Activated T-cell treated with anti-CD3 and anti-CD28 coated beads, Interleukin-2, amount 50 U/mL, for 72 hours (primary cell): ENCODE data around the gene NOTCH4. TPM values are rescaled to one million over a fixed set of nuclear protein-coding genes. Genes with fewer than 3 reads are reported as not detected.

Experiments
- ATAC-seq, 2 donors: fragments of 150-1000 bp; cut with Tn5 transposase; replicated peaks in 1 of 2; 2 replicates each; pipeline ENCODE4 v1.10.0; 2021; ENCODE audit warnings: moderate library complexity in 2 of 2, mild to moderate bottlenecking in 1 of 2
- DNase-seq, 2 donors: peaks; one replicate each; pipeline ENCODE4 v3.0.0; 2021 to 2022; ENCODE audit warnings: mixed read lengths in 1 of 2
- H3K27ac Mint-ChIP-seq: one replicate; pipeline ENCODE4 v1.8.0; 2022; ENCODE audit warnings: mild to moderate bottlenecking, moderate library complexity, mixed read lengths
- H3K27me3 Mint-ChIP-seq: one replicate; pipeline ENCODE4 v1.8.0; 2022; ENCODE audit warnings: low read depth, mixed read lengths
- H3K36me3 Mint-ChIP-seq, 2 donors: one replicate each; pipeline ENCODE4 v1.8.0; 2022; ENCODE audit warnings: mixed read lengths in 2 of 2, mild to moderate bottlenecking in 1 of 2; ENCODE audit not compliant: insufficient read depth in 2 of 2
- H3K4me1 Mint-ChIP-seq: one replicate; pipeline ENCODE4 v1.8.0; 2022; ENCODE audit warnings: low read depth, mixed read lengths
- H3K4me3 Mint-ChIP-seq, 2 donors: one replicate each; pipeline ENCODE4 v1.8.0; 2022; ENCODE audit warnings: mild to moderate bottlenecking in 2 of 2, mixed read lengths in 2 of 2, moderate library complexity in 2 of 2
- H3K9me3 Mint-ChIP-seq, 2 donors: one replicate each; pipeline ENCODE4 v1.8.0; 2022; ENCODE audit warnings: mixed read lengths in 2 of 2
- total RNA-seq, 2 donors: library from RNA; stranded (reverse); gene quantifications; one replicate each; pipeline ENCODE4 v1.2.3, GENCODE V29; 2022

Gene NOTCH4
- total RNA-seq, 2 donors from 2014 or later = 0.63 to 0.79 TPM

- Mint-ChIP-seq H3K9me3 (no peaks in the 10 kb centered on the region), H3K4me1 (peaks cover 60% of the 10 kb centered on the region), H3K27me3 (peaks cover 28% of the 10 kb centered on the region), H3K4me3 (peak within 1 kb of the TSS; percentile 95 to 99), H3K27ac (no peak within 1 kb of the TSS), H3K36me3 (no peaks in the 10 kb centered on the region)
- no peak for ATAC-seq
- DNase-seq = no peak
Observed at GRCh38 chr6:32151863-32152768, 71.8 kb downstream of the NOTCH4 start, which contains the start of gene PRRT1. Gene PRRT1, minus strand, starts transcription at chr6:32151939. Its CDS starts 112 bp downstream, at chr6:32151827.

GRCh38 chr6:32151181-32151862, 72.5 kb downstream of the NOTCH4 start:
- Mint-ChIP-seq H3K27me3 (peaks cover 34% of the 10 kb centered on the region), H3K27ac (no peak overlapping the region), H3K4me1 (peaks cover 64% of the 10 kb centered on the region), H3K4me3 (peak overlapping the region; percentile 66 to 79), H3K9me3 (no peaks in the 10 kb centered on the region), H3K36me3 (no peaks in the 10 kb centered on the region)
- DNase-seq (no peak), ATAC-seq (no peak)

- Mint-ChIP-seq H3K4me1 (peaks cover 61% of the 10 kb centered on the region), H3K36me3 (no peaks in the 10 kb centered on the region), H3K27ac (no peak overlapping the region), H3K27me3 (peaks cover 37% of the 10 kb centered on the region), H3K4me3 (peak overlapping the region; percentile 49 to 66), H3K9me3 (no peaks in the 10 kb centered on the region)
- no peak for DNase-seq
- ATAC-seq = no peak
Observed at GRCh38 chr6:32149932-32150870, 73.7 kb downstream of the NOTCH4 start.

DNA sequence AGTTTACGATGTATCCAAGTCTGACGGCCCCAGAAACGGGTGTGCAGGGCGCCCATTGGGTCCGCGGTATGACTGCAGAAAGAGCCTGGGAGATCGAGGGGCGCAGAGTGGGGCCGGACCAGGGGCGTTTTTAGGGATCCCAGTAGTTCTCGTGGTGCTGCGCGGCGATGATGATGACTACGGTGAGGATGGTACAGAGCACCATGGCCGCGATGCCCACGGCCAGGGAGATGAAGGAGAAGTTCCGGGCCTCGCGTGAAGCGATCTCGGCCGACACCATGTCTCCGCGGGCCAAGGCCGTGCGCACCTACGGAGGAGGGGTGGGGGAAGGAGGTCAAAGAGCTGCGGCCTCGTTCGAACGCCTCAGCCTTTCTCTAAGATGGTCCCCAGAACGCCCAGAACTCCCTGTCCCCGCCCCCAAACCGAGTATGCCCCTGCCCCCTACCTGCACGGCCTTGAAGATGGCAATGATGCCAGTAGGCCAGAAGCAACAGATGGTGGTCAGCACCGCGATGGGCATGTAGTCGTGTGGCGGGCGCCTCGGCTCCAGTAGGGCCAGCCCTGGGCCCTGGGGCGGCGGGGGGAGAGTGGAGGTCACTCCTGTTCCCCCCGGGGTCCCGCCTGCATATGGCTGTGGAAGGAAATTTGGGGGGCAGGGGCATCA, 74.6 kb downstream of the NOTCH4 start:
- H3K27me3 Mint-ChIP-seq = peaks cover 37% of the 10 kb centered on the region
- no peaks in the 10 kb centered on the region for H3K36me3 Mint-ChIP-seq

GRCh38 chr6:32148289-32149091, 75.4 kb downstream of the NOTCH4 start:
- Mint-ChIP-seq H3K27me3 (peaks cover 37% of the 10 kb centered on the region), H3K27ac (no peak overlapping the region), H3K36me3 (no peaks in the 10 kb centered on the region), H3K4me1 (peaks cover 48% of the 10 kb centered on the region), H3K4me3 (peak overlapping the region; percentile 83 to 91), H3K9me3 (no peaks in the 10 kb centered on the region)
- peak; percentile 86 for ATAC-seq
- peak; percentile 84 to 86 for DNase-seq

More for the DNA sequence above, 74.6 kb downstream of the NOTCH4 start:
- ATAC-seq (peak; percentile 27 to 43), DNase-seq (no peak)
- H3K4me3 Mint-ChIP-seq = peak overlapping the region; percentile 83 to 91
- H3K27ac Mint-ChIP-seq = no peak overlapping the region
- peaks cover 51% of the 10 kb centered on the region for H3K4me1 Mint-ChIP-seq
- H3K9me3 Mint-ChIP-seq = no peaks in the 10 kb centered on the region

GRCh38 chr6:32147401-32148132, 76.3 kb downstream of the NOTCH4 start:
- H3K27me3 Mint-ChIP-seq = peaks cover 37% of the 10 kb centered on the region
- DNase-seq (no peak), ATAC-seq (no peak)
- H3K9me3 Mint-ChIP-seq = no peaks in the 10 kb centered on the region
- H3K4me1 Mint-ChIP-seq = peaks cover 39% of the 10 kb centered on the region
- H3K36me3 Mint-ChIP-seq = no peaks in the 10 kb centered on the region
- H3K27ac Mint-ChIP-seq = no peak overlapping the region
- H3K4me3 Mint-ChIP-seq = peak overlapping the region; percentile 83 to 91

DNA sequence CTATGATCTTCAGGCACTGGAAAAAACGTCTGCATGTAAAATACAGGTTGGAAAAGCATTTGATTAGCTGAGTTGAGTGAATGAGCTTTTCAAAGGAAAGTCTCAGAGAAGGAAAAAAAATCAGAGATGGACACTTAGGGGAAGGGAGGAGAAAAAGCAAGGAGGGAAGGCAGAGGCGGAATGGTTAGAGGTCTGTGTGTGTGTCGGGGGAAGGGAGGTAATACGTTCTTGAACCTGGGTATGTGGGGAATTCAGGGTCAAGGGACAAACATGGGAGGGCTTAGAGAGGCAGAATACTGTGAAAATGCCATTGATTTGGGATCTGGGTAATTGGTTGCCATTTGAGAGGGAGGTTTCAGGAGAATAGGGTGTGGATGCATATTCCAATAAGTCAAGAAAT, 77.2 kb downstream of the NOTCH4 start:
- ATAC-seq (no peak), DNase-seq (no peak)
- Mint-ChIP-seq H3K27me3 (peaks cover 37% of the 10 kb centered on the region), H3K9me3 (no peaks in the 10 kb centered on the region), H3K27ac (no peak overlapping the region), H3K4me3 (no peak overlapping the region), H3K4me1 (peaks cover 34% of the 10 kb centered on the region), H3K36me3 (no peaks in the 10 kb centered on the region)

DNA sequence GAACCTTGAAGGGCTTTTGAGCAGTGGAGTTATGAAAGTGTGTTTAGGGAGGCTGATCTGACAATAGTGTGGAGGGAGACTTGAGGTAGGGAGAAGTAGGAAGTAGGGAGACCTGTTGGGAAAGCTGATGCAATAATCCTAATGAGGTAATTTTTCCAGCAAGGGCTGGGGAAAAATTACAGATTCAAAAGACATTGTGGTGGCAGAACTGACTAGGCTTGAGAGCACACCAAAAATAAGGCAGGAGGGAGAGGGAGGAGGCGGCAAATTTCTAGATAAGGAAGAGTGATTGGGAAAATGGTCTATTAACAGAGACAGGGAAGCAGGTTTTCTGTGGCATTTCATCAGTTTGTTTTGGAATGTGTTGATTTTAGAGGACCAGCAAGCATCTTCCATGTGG, 77.6 kb downstream of the NOTCH4 start:
- Mint-ChIP-seq H3K36me3 (no peaks in the 10 kb centered on the region), H3K4me1 (peaks cover 31% of the 10 kb centered on the region), H3K9me3 (no peaks in the 10 kb centered on the region), H3K27me3 (peaks cover 34% of the 10 kb centered on the region), H3K27ac (no peak overlapping the region), H3K4me3 (no peak overlapping the region)
- DNase-seq (no peak), ATAC-seq (no peak)

Other genes with a start within 250 kb of the NOTCH4 start
- 1 to 10 TPM; 6.9 to 7.6 TPM for gene C4A, start 242.0 kb downstream of the NOTCH4 start, total RNA-seq
- gene C4B, start 209.3 kb downstream of the NOTCH4 start, total RNA-seq = 1 to 10 TPM; 4.9 to 6.4 TPM
- gene CYP21A2, start 185.7 kb downstream of the NOTCH4 start, total RNA-seq = 1 to 10 TPM; 1.1 to 1.3 TPM
- gene TNXB, start 114.7 kb downstream of the NOTCH4 start, total RNA-seq = 10 to 100 TPM; 10.9 to 15.0 TPM
- 100 to 1,000 TPM in 1 of 2 donors, 10 to 100 TPM in 1; 99.9 to 105 TPM for gene ATF6B, start 95.8 kb downstream of the NOTCH4 start, total RNA-seq
- 1 to 10 TPM; 6.9 to 9.1 TPM for gene FKBPL, start 93.8 kb downstream of the NOTCH4 start, total RNA-seq
- gene PRRT1, start 72.1 kb downstream of the NOTCH4 start, total RNA-seq = 1 to 10 TPM in 1 of 2 donors, under 1 TPM in 1; 0.83 to 1.2 TPM
- 10 to 100 TPM; 17.9 to 18.2 TPM for gene PPT2, start 69.9 kb downstream of the NOTCH4 start, total RNA-seq
- 10 to 100 TPM in 1 of 2 donors, 1 to 10 TPM in 1; 9.6 to 11.2 TPM for gene EGFL8, start 59.5 kb downstream of the NOTCH4 start, total RNA-seq
- 10 to 100 TPM; 29.6 to 30.4 TPM for gene AGPAT1, start 48.0 kb downstream of the NOTCH4 start, total RNA-seq
- gene RNF5, start 45.7 kb downstream of the NOTCH4 start, total RNA-seq = 10 to 100 TPM; 45.0 to 49.2 TPM
- gene AGER, start 39.8 kb downstream of the NOTCH4 start, total RNA-seq = 10 to 100 TPM; 39.0 to 48.0 TPM
- 100 to 1,000 TPM in 1 of 2 donors, 10 to 100 TPM in 1; 98.3 to 104 TPM for gene PBX2, start 33.9 kb downstream of the NOTCH4 start, total RNA-seq
- gene GPSM3, start 31.4 kb downstream of the NOTCH4 start, total RNA-seq = 100 to 1,000 TPM; 192 to 213 TPM
- gene TSBP1, start 147.8 kb upstream of the NOTCH4 start, total RNA-seq = not detected
- not detected for gene BTNL2, start 183.1 kb upstream of the NOTCH4 start, total RNA-seq
- gene HLA-DRA, start 215.8 kb upstream of the NOTCH4 start, total RNA-seq = 10 to 100 TPM in 1 of 2 donors, 1 to 10 TPM in 1; 9.2 to 18.8 TPM